IMR-90 (cell line): ENCODE results near the gene IL1RAPL1. TPM values are rescaled to one million over a fixed set of nuclear protein-coding genes. Genes with fewer than 3 reads are reported as not detected.

Experiments
- ATAC-seq: fragments of 200-7000 bp; cut with Tn5 transposase; 2 replicates; pipeline ENCODE4 v1.9.1; 2020; ENCODE audit warnings: low read depth, mild to moderate bottlenecking, moderate library complexity
- BruUV-seq: library from RNA; stranded (reverse); fragments of 400-500 nt; replicated peaks from 2 replicates; lab custom pipeline; 2021; lab: Mats Ljungman, UMichigan
- CTCF ChIA-PET: fragments of 300-600 bp; formaldehyde crosslinking; extraction: SDS; loops from one replicate; lab custom pipeline; 2021; ENCODE audit warnings: antibody characterized with exemption; lab: Yijun Ruan, JAX
- POLR2A ChIA-PET: fragments of 300-600 bp; sonication (Branson Sonifier 250); formaldehyde crosslinking; loops from one replicate; lab custom pipeline; 2022; ENCODE audit warnings: antibody characterized with exemption; ENCODE audit not compliant: unreplicated experiment; lab: Charles Lee
- DNase-seq: peaks from one replicate; pipeline ENCODE4 v3.0.0; 2013
- H2AFZ ChIP-seq: replicated peaks from 2 replicates; pipeline ENCODE3; 2013; ENCODE audit warnings: low read length, mild to moderate bottlenecking; ENCODE audit not compliant: poor library complexity
- H2AK5ac ChIP-seq: 2 replicates; pipeline ENCODE4 v1.6.1; 2013; ENCODE audit warnings: low read depth, low read length, inconsistent platforms
- H2AK9ac ChIP-seq: replicated peaks from 2 replicates; pipeline ENCODE3; 2013; ENCODE audit warnings: mild to moderate bottlenecking, low read depth, low read length, moderate library complexity; ENCODE audit not compliant: poor library complexity
- H2BK120ac ChIP-seq: 2 replicates; pipeline ENCODE4 v1.6.1; 2013; ENCODE audit warnings: low read depth, low read length, inconsistent platforms
- H2BK15ac ChIP-seq: 3 replicates; pipeline ENCODE4 v1.6.1; 2013; ENCODE audit warnings: low read depth, low read length, inconsistent platforms
- H2BK20ac ChIP-seq: 2 replicates; pipeline ENCODE4 v1.6.1; 2013; ENCODE audit warnings: low read depth, mild to moderate bottlenecking, inconsistent platforms, low read length, moderate library complexity
- H2BK5ac ChIP-seq: 2 replicates; pipeline ENCODE4 v1.6.1; 2013; ENCODE audit warnings: mild to moderate bottlenecking, low read depth, low read length, inconsistent platforms; ENCODE audit not compliant: poor library complexity, severe bottlenecking
- H3K14ac ChIP-seq: replicated peaks from 2 replicates; pipeline ENCODE4 v1.6.1; 2013; ENCODE audit warnings: low read depth, low read length, inconsistent platforms
- H3K18ac ChIP-seq: 2 replicates; pipeline ENCODE4 v1.6.1; 2013; ENCODE audit warnings: low read depth, low read length, control low read depth
- H3K23ac ChIP-seq: 2 replicates; pipeline ENCODE4 v1.6.1; 2013; ENCODE audit warnings: low read depth, low read length, inconsistent platforms
- H3K27ac ChIP-seq: 2 replicates; pipeline ENCODE4 v1.5.1; 2013; ENCODE audit warnings: mild to moderate bottlenecking, control low read depth, low read length; ENCODE audit not compliant: insufficient read depth
- H3K27me3 ChIP-seq: 2 replicates; pipeline ENCODE4 v1.6.1; 2013; ENCODE audit warnings: low read length; ENCODE audit not compliant: control insufficient read depth, insufficient read depth
- H3K36me3 ChIP-seq: 2 replicates; pipeline ENCODE4 v1.6.1; 2013; ENCODE audit warnings: low read length, mixed read lengths; ENCODE audit not compliant: control insufficient read depth, insufficient read depth
- H3K4ac ChIP-seq: 2 replicates; pipeline ENCODE4 v1.6.1; 2013; ENCODE audit warnings: low read depth, low read length, inconsistent platforms
- H3K4me1 ChIP-seq: 2 replicates; pipeline ENCODE4 v1.6.1; 2013; ENCODE audit warnings: low read length, mixed read lengths; ENCODE audit not compliant: control insufficient read depth, insufficient read depth
- H3K4me2 ChIP-seq: 2 replicates; pipeline ENCODE4 v1.6.1; 2013; ENCODE audit warnings: low read depth, mild to moderate bottlenecking, control low read depth, low read length, moderate library complexity
- H3K4me3 ChIP-seq: 2 replicates; pipeline ENCODE4 v1.5.1; 2013; ENCODE audit warnings: low read depth, mild to moderate bottlenecking, control low read depth, low read length, moderate library complexity; ENCODE audit not compliant: insufficient read depth
- H3K56ac ChIP-seq: 2 replicates; pipeline ENCODE4 v1.6.1; 2013; ENCODE audit warnings: low read length, inconsistent platforms; ENCODE audit not compliant: insufficient read depth; ENCODE audit errors: extremely low read depth
- H3K79me1 ChIP-seq, 2 experiments: 2 replicates each; pipeline ENCODE4 v1.6.1; 2013; ENCODE audit warnings: low read length in 2 of 2, inconsistent platforms in 1 of 2, low read depth in 1 of 2
- H3K9ac ChIP-seq: 2 replicates; pipeline ENCODE4 v1.6.1; 2013; ENCODE audit warnings: low read depth, low read length, control low read depth
- H3K9me1 ChIP-seq: 2 replicates; pipeline ENCODE4 v1.6.1; 2013; ENCODE audit warnings: low read length, inconsistent platforms; ENCODE audit not compliant: insufficient read depth
- H3K9me3 ChIP-seq: 2 replicates; pipeline ENCODE4 v1.6.1; 2013; ENCODE audit warnings: low read length; ENCODE audit not compliant: control insufficient read depth, insufficient read depth
- H4K20me1 ChIP-seq: 2 replicates; pipeline ENCODE4 v1.6.1; 2013; ENCODE audit warnings: low read length, inconsistent platforms; ENCODE audit not compliant: insufficient read depth
- H4K5ac ChIP-seq: 2 replicates; pipeline ENCODE4 v1.6.1; 2013; ENCODE audit warnings: mild to moderate bottlenecking, low read depth, low read length, control low read depth
- H4K8ac ChIP-seq, 2 experiments: 2 replicates each; pipeline ENCODE4 v1.6.1; 2013; ENCODE audit warnings: low read depth in 2 of 2, low read length in 2 of 2, control low read depth in 1 of 2, inconsistent platforms in 1 of 2
- H4K91ac ChIP-seq: 2 replicates; pipeline ENCODE4 v1.6.1; 2013; ENCODE audit warnings: low read depth, low read length, inconsistent platforms; ENCODE audit not compliant: insufficient read depth
- BHLHE40 ChIP-seq: fragments of 150-350 bp; IDR thresholded peaks from 2 replicates; pipeline ENCODE4 v1.6.1; 2016; ENCODE audit warnings: mild to moderate bottlenecking, low read depth, low read length
- CEBPB ChIP-seq: IDR thresholded peaks from 2 replicates; pipeline ENCODE4 v1.6.1; 2012; ENCODE audit warnings: low read depth, low read length, improper control_type of control experiment
- CHD1 ChIP-seq: IDR thresholded peaks from 2 replicates; pipeline ENCODE4 v1.6.1; 2012; ENCODE audit warnings: low read depth, low read length, improper control_type of control experiment
- MAFK ChIP-seq: IDR thresholded peaks from 2 replicates; pipeline ENCODE4 v1.6.1; 2012; ENCODE audit warnings: low read depth, low read length, improper control_type of control experiment
- MAZ ChIP-seq: IDR thresholded peaks from 2 replicates; pipeline ENCODE4 v1.6.1; 2012; ENCODE audit warnings: low read depth, mild to moderate bottlenecking, low read length, improper control_type of control experiment, moderate library complexity, borderline replicate concordance
- NFE2L2 ChIP-seq: fragments of 150-350 bp; IDR thresholded peaks from 2 replicates; pipeline ENCODE4 v1.6.1; 2016; ENCODE audit warnings: low read depth, mild to moderate bottlenecking, low read length
- POLR2A ChIP-seq: IDR thresholded peaks from 2 replicates; pipeline ENCODE4 v1.6.1; 2012; ENCODE audit warnings: mild to moderate bottlenecking, low read depth, low read length
- RAD21 ChIP-seq: IDR thresholded peaks from 2 replicates; pipeline ENCODE4 v1.6.1; 2012; ENCODE audit warnings: low read length, improper control_type of control experiment
- RCOR1 ChIP-seq: IDR thresholded peaks from 2 replicates; pipeline ENCODE4 v1.6.1; 2012; ENCODE audit warnings: mild to moderate bottlenecking, low read length, improper control_type of control experiment; ENCODE audit not compliant: insufficient replicate concordance
- RFX5 ChIP-seq: IDR thresholded peaks from 2 replicates; pipeline ENCODE4 v1.8.0; 2012; ENCODE audit warnings: low read depth, mild to moderate bottlenecking, low read length, moderate library complexity
- SMC3 ChIP-seq: fragments of 150-350 bp; IDR thresholded peaks from 2 replicates; pipeline ENCODE4 v1.6.1; 2016; ENCODE audit warnings: low read depth, mild to moderate bottlenecking, antibody characterized with exemption, low read length, moderate library complexity
- USF2 ChIP-seq: fragments of 150-350 bp; IDR thresholded peaks from 2 replicates; pipeline ENCODE4 v1.6.1; 2017; ENCODE audit warnings: mild to moderate bottlenecking, antibody characterized with exemption, low read length, low read depth
- WGBS, 2 experiments: methylation state at CpG; one replicate each; pipeline versions ENCODE4 v1.1.5 to v1.1.7; 2013; ENCODE audit warnings: missing lambda C conversion rate in 2 of 2; ENCODE audit not compliant: insufficient read length in 1 of 2; ENCODE audit errors: extremely low coverage in 2 of 2; 5-methylcytosine and 5-hydroxymethylcytosine counted together
- dilution Hi-C: fragments of 300-500 bp; cut with HindIII; formaldehyde crosslinking; loops from one replicate; pipeline ENCODE4 v1.14.3; 2018; ENCODE audit warnings: low sequenced_read_pairs; ENCODE audit not compliant: unreplicated experiment
- in situ Hi-C: fragments of 300-500 bp; cut with MboI; formaldehyde crosslinking; loops from 3 replicates; pipeline ENCODE4 v1.14.3; 2019; ENCODE audit warnings: low sequenced_read_pairs, inconsistent platforms, mixed read lengths
- intact Hi-C: fragments of 100-400 bp; cut with micrococcal nuclease; formaldehyde crosslinking; loops from 2 replicates; pipeline ENCODE4 v1.10.0; 2022
- polyA plus RNA-seq, 3 experiments: library from polyadenylated mRNA; depleted of rRNA; stranded (reverse); fragments of >200 nt; gene quantifications; 2 replicates each; pipeline ENCODE4 v1.2.3, GENCODE V29; 2012; ENCODE audit warnings: low replicate concordance in 1 of 3
- total RNA-seq: library from RNA; depleted of rRNA; stranded (reverse); fragments of >200 nt; gene quantifications from 2 replicates; pipeline ENCODE4 v1.2.3, GENCODE V29; 2012
- TF ChIP-seq, protein P1 (sequence below): conservative IDR thresholded peaks from 2 replicates; pipeline ENCODE4 v1.5.1; 2012; ENCODE audit warnings: mild to moderate bottlenecking, low read depth, low read length, improper control_type of control experiment

IL1RAPL1 gene
- total and polyA plus RNA-seq, 2 of the 4 experiments (the other 2 are of a cell fraction), result 1.5 to 9.0 TPM

DNA sequence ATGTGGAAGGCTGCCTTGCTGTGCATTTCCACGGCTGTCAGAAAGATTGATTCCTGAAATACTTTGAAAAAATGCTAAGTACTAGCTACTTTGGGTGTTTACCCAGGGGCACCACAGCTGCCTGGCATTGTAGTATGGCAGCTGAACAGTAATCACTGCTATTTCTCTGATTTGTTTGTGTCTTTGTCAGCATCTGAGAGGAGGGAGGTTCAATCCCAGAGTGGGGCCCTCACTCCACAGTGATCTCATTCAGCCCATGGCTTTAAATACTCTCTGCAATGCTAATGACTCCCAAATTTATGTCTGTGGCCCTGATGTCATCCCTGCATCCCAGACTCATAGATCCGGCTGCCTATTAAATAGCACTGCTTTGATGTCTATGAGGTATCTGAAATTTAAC lies 1052.9 kb downstream of the IL1RAPL1 start:
- Histone ChIP-seq H2BK15ac (no peak overlapping the region), H3K4me3 (no peak overlapping the region), H3K4ac (no peak overlapping the region), H3K14ac (no peak overlapping the region), H4K8ac (no peak overlapping the region), H2AFZ (no peak overlapping the region), H3K9me1 (no peaks in the 10 kb centered on the region), H3K56ac (no peak overlapping the region), H2BK120ac (no peak overlapping the region), H4K20me1 (no peaks in the 10 kb centered on the region), H3K36me3 (no peaks in the 10 kb centered on the region), H4K5ac (no peak overlapping the region), H2BK5ac (no peak overlapping the region), H3K27me3 (no peaks in the 10 kb centered on the region), H3K27ac (no peak overlapping the region), H4K91ac (no peak overlapping the region), H3K4me2 (no peak overlapping the region), H3K79me1 (no peaks in the 10 kb centered on the region), H3K9ac (no peak overlapping the region), H2AK5ac (no peak overlapping the region), H3K4me1 (no peaks in the 10 kb centered on the region), H2AK9ac (no peak overlapping the region), H3K18ac (no peak overlapping the region), H3K23ac (no peak overlapping the region), H2BK20ac (no peak overlapping the region), H3K9me3 (no peaks in the 10 kb centered on the region)
- DNase-seq (no peak), ATAC-seq (no peak)
- ChIA-PET CTCF (no interaction called here), POLR2A (no interaction called here)
- intact Hi-C loops, result no loop called here
- WGBS, 2 experiments, result no CpG with 5 or more reads among the region's 2 CpGs
- TF ChIP-seq RFX5, result no peak
- no peak for TF ChIP-seq USF2
- TF ChIP-seq POLR2A, result no peak
- TF ChIP-seq MAFK, result no peak
- no peak for TF ChIP-seq BHLHE40
- no peak for TF ChIP-seq NFE2L2
- TF ChIP-seq CEBPB, result no peak
- TF ChIP-seq RCOR1, result no peak
- TF ChIP-seq CHD1, result no peak
- TF ChIP-seq MAZ, result no peak
- TF ChIP-seq RAD21, result no peak
- TF ChIP-seq SMC3, result no peak
- TF ChIP-seq, protein P1, sequence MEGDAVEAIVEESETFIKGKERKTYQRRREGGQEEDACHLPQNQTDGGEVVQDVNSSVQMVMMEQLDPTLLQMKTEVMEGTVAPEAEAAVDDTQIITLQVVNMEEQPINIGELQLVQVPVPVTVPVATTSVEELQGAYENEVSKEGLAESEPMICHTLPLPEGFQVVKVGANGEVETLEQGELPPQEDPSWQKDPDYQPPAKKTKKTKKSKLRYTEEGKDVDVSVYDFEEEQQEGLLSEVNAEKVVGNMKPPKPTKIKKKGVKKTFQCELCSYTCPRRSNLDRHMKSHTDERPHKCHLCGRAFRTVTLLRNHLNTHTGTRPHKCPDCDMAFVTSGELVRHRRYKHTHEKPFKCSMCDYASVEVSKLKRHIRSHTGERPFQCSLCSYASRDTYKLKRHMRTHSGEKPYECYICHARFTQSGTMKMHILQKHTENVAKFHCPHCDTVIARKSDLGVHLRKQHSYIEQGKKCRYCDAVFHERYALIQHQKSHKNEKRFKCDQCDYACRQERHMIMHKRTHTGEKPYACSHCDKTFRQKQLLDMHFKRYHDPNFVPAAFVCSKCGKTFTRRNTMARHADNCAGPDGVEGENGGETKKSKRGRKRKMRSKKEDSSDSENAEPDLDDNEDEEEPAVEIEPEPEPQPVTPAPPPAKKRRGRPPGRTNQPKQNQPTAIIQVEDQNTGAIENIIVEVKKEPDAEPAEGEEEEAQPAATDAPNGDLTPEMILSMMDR, result no peak
- in situ Hi-C loops, result no loop called here
- BruUV-seq, result no TSS peak
- dilution Hi-C loops, result no loop called here
